PFSK-1 (cell line): Measurements from ENCODE around the gene PLEK2. TPM values are rescaled to one million over a fixed set of nuclear protein-coding genes. Genes with fewer than 3 reads are reported as not detected.

Experiments
- FOXP2 ChIP-seq: optimal IDR thresholded peaks from 2 replicates; pipeline ENCODE3; 2011; ENCODE audit warnings: borderline replicate concordance, control low read depth, inconsistent platforms; ENCODE audit not compliant: insufficient read depth; ENCODE audit errors: extremely low read length, extremely low read depth
- POLR2AphosphoS5 ChIP-seq: IDR thresholded peaks from 2 replicates; pipeline ENCODE4 v1.6.1; 2012; ENCODE audit warnings: low read depth, mild to moderate bottlenecking, control low read depth, low read length, moderate library complexity
- SIN3A ChIP-seq: IDR thresholded peaks from 2 replicates; pipeline ENCODE4 v1.6.1; 2012; ENCODE audit warnings: mild to moderate bottlenecking, low read length, moderate library complexity, borderline replicate concordance; ENCODE audit not compliant: insufficient read depth
- TAF1 ChIP-seq: IDR thresholded peaks from 2 replicates; pipeline ENCODE4 v1.6.1; 2012; ENCODE audit warnings: low read length, control low read depth, borderline replicate concordance; ENCODE audit not compliant: insufficient read depth
- polyA plus RNA-seq: library from polyadenylated mRNA; unstranded; fragments of >200 nt; gene quantifications from one replicate; pipeline ENCODE4 v1.2.1, GENCODE V29; 2012; ENCODE audit warnings: low read depth, missing spikeins; ENCODE audit not compliant: insufficient read length
- TF ChIP-seq, protein P1 (sequence below), 2 experiments: IDR thresholded peaks; 2 replicates each; pipeline versions ENCODE4 v1.6.1 to v1.8.0; 2011 to 2012; ENCODE audit warnings: low read depth in 2 of 2, low read length in 2 of 2, control low read depth in 1 of 2, inconsistent platforms in 1 of 2, mild to moderate bottlenecking in 1 of 2, moderate library complexity in 1 of 2; ENCODE audit not compliant: insufficient read depth in 1 of 2

Gene PLEK2, protein sequence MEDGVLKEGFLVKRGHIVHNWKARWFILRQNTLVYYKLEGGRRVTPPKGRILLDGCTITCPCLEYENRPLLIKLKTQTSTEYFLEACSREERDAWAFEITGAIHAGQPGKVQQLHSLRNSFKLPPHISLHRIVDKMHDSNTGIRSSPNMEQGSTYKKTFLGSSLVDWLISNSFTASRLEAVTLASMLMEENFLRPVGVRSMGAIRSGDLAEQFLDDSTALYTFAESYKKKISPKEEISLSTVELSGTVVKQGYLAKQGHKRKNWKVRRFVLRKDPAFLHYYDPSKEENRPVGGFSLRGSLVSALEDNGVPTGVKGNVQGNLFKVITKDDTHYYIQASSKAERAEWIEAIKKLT
- not detected for polyA plus RNA-seq

DNA sequence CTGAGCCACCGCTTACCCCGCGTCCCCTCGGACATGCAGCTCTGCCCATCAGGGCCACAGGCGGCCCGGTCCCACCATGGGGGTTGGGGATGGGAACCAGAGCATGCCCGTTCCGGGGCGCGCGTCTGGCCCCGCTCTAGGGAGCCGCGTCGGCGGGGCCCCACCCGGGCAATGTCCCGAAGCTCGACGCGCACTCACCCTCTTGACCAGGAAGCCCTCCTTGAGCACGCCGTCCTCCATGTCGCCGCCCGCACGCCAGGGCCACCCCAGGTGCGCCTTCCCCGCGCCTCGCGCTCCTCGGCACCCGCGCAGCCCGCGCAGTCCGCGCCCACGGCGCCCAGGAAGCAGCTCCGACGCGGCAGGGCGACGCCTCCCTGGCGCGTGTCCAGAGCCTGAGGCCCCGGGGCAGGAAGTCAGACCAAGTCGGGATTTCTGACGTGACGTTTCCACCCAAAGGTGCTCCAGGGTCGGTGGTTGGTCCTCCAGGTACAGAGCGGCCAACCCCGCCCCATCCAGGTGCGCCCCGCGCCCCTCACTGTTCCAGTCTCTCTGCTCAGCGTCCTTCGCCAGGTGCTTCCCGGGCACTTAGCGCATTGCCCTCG lies at the start of gene PLEK2:
Gene PLEK2 (minus strand): TSS at position 346 of the 602 bp plus-strand sequence. CDS start 106 bp downstream, at position 240.
- TF ChIP-seq, protein P1, sequence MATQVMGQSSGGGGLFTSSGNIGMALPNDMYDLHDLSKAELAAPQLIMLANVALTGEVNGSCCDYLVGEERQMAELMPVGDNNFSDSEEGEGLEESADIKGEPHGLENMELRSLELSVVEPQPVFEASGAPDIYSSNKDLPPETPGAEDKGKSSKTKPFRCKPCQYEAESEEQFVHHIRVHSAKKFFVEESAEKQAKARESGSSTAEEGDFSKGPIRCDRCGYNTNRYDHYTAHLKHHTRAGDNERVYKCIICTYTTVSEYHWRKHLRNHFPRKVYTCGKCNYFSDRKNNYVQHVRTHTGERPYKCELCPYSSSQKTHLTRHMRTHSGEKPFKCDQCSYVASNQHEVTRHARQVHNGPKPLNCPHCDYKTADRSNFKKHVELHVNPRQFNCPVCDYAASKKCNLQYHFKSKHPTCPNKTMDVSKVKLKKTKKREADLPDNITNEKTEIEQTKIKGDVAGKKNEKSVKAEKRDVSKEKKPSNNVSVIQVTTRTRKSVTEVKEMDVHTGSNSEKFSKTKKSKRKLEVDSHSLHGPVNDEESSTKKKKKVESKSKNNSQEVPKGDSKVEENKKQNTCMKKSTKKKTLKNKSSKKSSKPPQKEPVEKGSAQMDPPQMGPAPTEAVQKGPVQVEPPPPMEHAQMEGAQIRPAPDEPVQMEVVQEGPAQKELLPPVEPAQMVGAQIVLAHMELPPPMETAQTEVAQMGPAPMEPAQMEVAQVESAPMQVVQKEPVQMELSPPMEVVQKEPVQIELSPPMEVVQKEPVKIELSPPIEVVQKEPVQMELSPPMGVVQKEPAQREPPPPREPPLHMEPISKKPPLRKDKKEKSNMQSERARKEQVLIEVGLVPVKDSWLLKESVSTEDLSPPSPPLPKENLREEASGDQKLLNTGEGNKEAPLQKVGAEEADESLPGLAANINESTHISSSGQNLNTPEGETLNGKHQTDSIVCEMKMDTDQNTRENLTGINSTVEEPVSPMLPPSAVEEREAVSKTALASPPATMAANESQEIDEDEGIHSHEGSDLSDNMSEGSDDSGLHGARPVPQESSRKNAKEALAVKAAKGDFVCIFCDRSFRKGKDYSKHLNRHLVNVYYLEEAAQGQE (IDR thresholded peaks at IDR 0.05; ENCODE audit: insufficient read depth in 1 of 2, low read depth in 2 of 2, low read length in 2 of 2), result no peak
- no peak for TF ChIP-seq POLR2AphosphoS5
- TF ChIP-seq SIN3A, result no peak
- no peak for TF ChIP-seq TAF1
- TF ChIP-seq FOXP2, result no peak

DNA sequence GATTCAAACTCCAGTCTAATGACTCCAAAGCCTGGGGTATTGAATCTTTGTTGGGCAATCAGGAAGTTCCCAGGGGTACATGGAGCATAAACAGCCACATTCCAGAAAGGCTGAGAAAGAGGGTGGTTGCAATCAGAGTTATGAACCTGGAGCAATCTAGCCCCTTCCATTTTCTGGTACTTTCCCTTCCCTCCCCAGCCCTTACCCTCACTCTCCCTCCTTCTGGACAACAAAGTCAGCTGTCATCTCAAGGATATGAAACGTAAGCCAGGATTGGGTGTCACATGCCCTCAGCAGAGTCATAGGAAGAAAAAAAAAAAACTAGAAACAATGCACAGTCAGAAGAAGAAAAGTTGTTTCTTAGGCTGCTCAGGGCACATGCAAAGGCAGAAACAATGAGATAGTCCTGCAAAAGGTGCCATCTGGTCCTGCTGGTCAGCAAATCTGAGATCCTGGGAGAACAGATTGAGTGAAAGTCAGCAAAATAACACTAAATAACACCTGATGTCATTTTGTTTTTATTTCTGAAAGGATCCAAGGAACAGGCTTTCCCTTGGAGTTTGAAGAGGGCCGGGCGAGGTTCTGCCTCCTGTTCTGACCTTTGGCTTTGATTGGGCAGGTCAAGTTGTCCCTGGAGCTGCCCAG lies 49.5 kb upstream of the PLEK2 start:
- TF ChIP-seq POLR2AphosphoS5, result no peak
- TF ChIP-seq TAF1, result no peak
- TF ChIP-seq, protein P1 (IDR thresholded peaks at IDR 0.05; ENCODE audit: insufficient read depth in 1 of 2, low read depth in 2 of 2, low read length in 2 of 2), result no peak
- TF ChIP-seq FOXP2, result no peak
- no peak for TF ChIP-seq SIN3A

DNA sequence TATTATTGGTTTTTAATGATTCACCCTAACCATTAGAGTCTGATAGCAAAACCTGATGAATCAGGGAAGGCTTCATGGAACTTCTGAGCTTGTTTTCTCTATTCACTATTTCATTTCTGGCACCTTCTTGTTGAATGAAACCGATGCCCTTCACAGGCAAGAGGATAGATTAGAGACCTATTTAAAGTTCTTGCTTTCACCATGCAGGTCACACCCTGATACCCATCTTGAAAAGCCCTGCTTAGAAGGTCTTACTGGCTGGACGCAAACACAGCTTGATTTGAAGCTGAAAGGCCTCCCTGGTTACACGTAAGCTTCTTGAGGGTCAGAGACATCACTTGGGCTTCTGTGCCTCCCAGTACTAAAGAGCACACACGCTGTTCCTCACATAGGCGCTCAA lies 47.4 kb upstream of the PLEK2 start:
- no peak for TF ChIP-seq SIN3A
- TF ChIP-seq FOXP2, result no peak
- TF ChIP-seq TAF1, result no peak
- TF ChIP-seq, protein P1 (IDR thresholded peaks at IDR 0.05; ENCODE audit: insufficient read depth in 1 of 2, low read depth in 2 of 2, low read length in 2 of 2), result no peak
- TF ChIP-seq POLR2AphosphoS5, result no peak

DNA sequence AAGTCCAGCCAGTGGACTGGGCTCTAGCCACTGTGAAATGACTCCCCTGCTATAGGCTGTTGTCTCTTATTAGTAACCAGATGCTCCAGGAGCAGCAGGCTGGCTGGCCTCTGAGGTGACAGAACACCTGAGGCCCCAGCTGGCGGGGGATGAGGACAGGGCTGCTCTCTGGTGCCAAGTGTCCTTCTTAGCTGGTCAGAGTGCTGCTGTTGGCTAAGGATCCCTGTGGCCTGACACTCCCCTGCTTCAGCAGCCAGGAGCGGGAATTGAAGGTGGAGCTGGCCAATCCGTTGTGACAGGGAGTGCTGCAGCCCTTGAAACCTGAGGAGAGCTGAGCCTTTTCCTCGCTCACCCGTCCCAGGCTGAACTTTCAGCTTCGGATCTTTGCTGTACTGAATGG lies 45.8 kb upstream of the PLEK2 start:
- TF ChIP-seq FOXP2 (no peak), SIN3A (no peak), TAF1 (no peak), POLR2AphosphoS5 (no peak)
- TF ChIP-seq, protein P1 (IDR thresholded peaks at IDR 0.05; ENCODE audit: insufficient read depth in 1 of 2, low read depth in 2 of 2, low read length in 2 of 2), result no peak
